Mesenchymal stem cell (in vitro differentiated cells and primary cell): ENCODE results near the gene SPDYA.
A peak's percentile ranks its signal among the peaks of the same experiment; 100 is the strongest.
"Not testable (repeated sequence)": the region's sequence is repeated elsewhere in the genome, so short reads cannot be mapped to it uniquely, and the experiment has no call there.

Source experiments
- DNase-seq: peaks from one replicate; pipeline ENCODE4 v3.0.0-alpha.2; 2013
- H2AFZ ChIP-seq: one replicate; pipeline ENCODE4 v1.6.1; 2013; ENCODE audit warnings: low read depth, mild to moderate bottlenecking, control low read depth, inconsistent platforms, low read length, moderate library complexity
- H2AK5ac ChIP-seq: 2 replicates; pipeline ENCODE4 v1.6.1; 2013; ENCODE audit warnings: low read length, moderate library complexity, mild to moderate bottlenecking, inconsistent platforms; ENCODE audit not compliant: severe bottlenecking
- H2BK120ac ChIP-seq: one replicate; pipeline ENCODE4 v1.6.1; 2013; ENCODE audit warnings: low read depth, mild to moderate bottlenecking, inconsistent platforms, low read length, moderate library complexity
- H2BK12ac ChIP-seq, 2 experiments: one replicate each; pipeline ENCODE4 v1.6.1; 2013; ENCODE audit warnings: inconsistent platforms in 2 of 2, low read length in 2 of 2, mild to moderate bottlenecking in 2 of 2, moderate library complexity in 2 of 2, control low read depth in 1 of 2
- H2BK15ac ChIP-seq: one replicate; pipeline ENCODE4 v1.6.1; 2013; ENCODE audit warnings: mild to moderate bottlenecking, low read depth, inconsistent platforms; ENCODE audit not compliant: poor library complexity, severe bottlenecking
- H2BK5ac ChIP-seq: 2 replicates; pipeline ENCODE4 v1.6.1; 2013; ENCODE audit warnings: low read depth, mild to moderate bottlenecking, low read length, control low read depth, inconsistent platforms; ENCODE audit not compliant: poor library complexity, severe bottlenecking
- H3K14ac ChIP-seq, 2 experiments: one replicate each; pipeline ENCODE4 v1.6.1; 2013; ENCODE audit warnings: inconsistent platforms in 2 of 2, low read length in 2 of 2, control low read depth in 1 of 2, mild to moderate bottlenecking in 1 of 2, moderate library complexity in 1 of 2
- H3K18ac ChIP-seq, 2 experiments: one replicate each; pipeline ENCODE4 v1.6.1; 2013; ENCODE audit warnings: inconsistent platforms in 2 of 2, low read length in 2 of 2, control low read depth in 1 of 2, low read depth in 1 of 2, mild to moderate bottlenecking in 1 of 2
- H3K23ac ChIP-seq, 2 experiments: one replicate each; pipeline ENCODE4 v1.6.1; 2013; ENCODE audit warnings: inconsistent platforms in 2 of 2, low read length in 2 of 2, mild to moderate bottlenecking in 2 of 2, moderate library complexity in 2 of 2, control low read depth in 1 of 2
- H3K27ac ChIP-seq: 2 replicates; pipeline ENCODE4 v1.5.1; 2013; ENCODE audit warnings: mild to moderate bottlenecking, moderate library complexity, low read length, control low read depth, inconsistent platforms; ENCODE audit not compliant: poor library complexity, severe bottlenecking
- H3K27me3 ChIP-seq, 2 experiments: 2 replicates each; pipeline versions ENCODE4 v1.6.1 to v1.7.0; 2013; ENCODE audit warnings: low read length in 2 of 2, mild to moderate bottlenecking in 2 of 2, moderate library complexity in 2 of 2, control low read depth in 1 of 2, inconsistent platforms in 1 of 2; ENCODE audit not compliant: control insufficient read depth in 1 of 2, insufficient read depth in 1 of 2
- H3K36me3 ChIP-seq, 2 experiments: 2 replicates each; pipeline versions ENCODE4 v1.6.1 to v1.7.0; 2013; ENCODE audit warnings: low read length in 2 of 2, control low read depth in 1 of 2, inconsistent platforms in 1 of 2, low read depth in 1 of 2, mild to moderate bottlenecking in 1 of 2; ENCODE audit not compliant: insufficient read depth in 2 of 2, control insufficient read depth in 1 of 2
- H3K4ac ChIP-seq, 2 experiments: one replicate each; pipeline ENCODE4 v1.6.1; 2013; ENCODE audit warnings: inconsistent platforms in 2 of 2, low read length in 2 of 2, mild to moderate bottlenecking in 2 of 2, moderate library complexity in 2 of 2, control low read depth in 1 of 2, low read depth in 1 of 2
- H3K4me1 ChIP-seq: 2 replicates; pipeline ENCODE4 v1.6.1; 2013; ENCODE audit warnings: low read depth, low read length, control low read depth; ENCODE audit not compliant: control insufficient read depth, insufficient read depth
- H3K4me2 ChIP-seq: 2 replicates; pipeline ENCODE4 v1.6.1; 2013; ENCODE audit warnings: low read length, mild to moderate bottlenecking, inconsistent platforms; ENCODE audit not compliant: poor library complexity, severe bottlenecking
- H3K4me3 ChIP-seq, 2 experiments: 2 replicates each; pipeline versions ENCODE4 v1.5.1 to v1.7.0; 2013; ENCODE audit warnings: low read length in 2 of 2, mild to moderate bottlenecking in 2 of 2, control low read depth in 1 of 2, low read depth in 1 of 2; ENCODE audit not compliant: insufficient read depth in 1 of 2
- H3K79me1 ChIP-seq: replicated peaks from 2 replicates; pipeline ENCODE4 v1.6.1; 2013; ENCODE audit warnings: mild to moderate bottlenecking, control low read depth, low read length, inconsistent platforms; ENCODE audit not compliant: poor library complexity, severe bottlenecking
- H3K9ac ChIP-seq: 2 replicates; pipeline ENCODE4 v1.7.0; 2013; ENCODE audit warnings: mild to moderate bottlenecking, low read length, moderate library complexity
- H3K9me3 ChIP-seq: 2 replicates; pipeline ENCODE4 v1.7.0; 2013; ENCODE audit warnings: mild to moderate bottlenecking, low read length; ENCODE audit not compliant: control insufficient read depth
- H4K8ac ChIP-seq: one replicate; pipeline ENCODE4 v1.6.1; 2013; ENCODE audit warnings: inconsistent platforms, mild to moderate bottlenecking, low read length, moderate library complexity
- H4K91ac ChIP-seq: one replicate; pipeline ENCODE4 v1.6.1; 2013; ENCODE audit warnings: mild to moderate bottlenecking, low read length, inconsistent platforms
- WGBS: methylation state at CpG from one replicate; pipeline ENCODE4 v1.1.7; 2013; ENCODE audit warnings: mixed read lengths; 5-methylcytosine and 5-hydroxymethylcytosine counted together

Gene SPDYA

GRCh38 chr2:28782423-28782822 is 28.2 kb upstream of the SPDYA start:
- no peak overlapping the region for H2BK120ac ChIP-seq
- H3K36me3 ChIP-seq: peaks cover 25 to 95% of the 10 kb centered on the region in 2 experiments
- no peak overlapping the region for H3K4ac ChIP-seq
- peaks cover 10% of the 10 kb centered on the region for H3K79me1 ChIP-seq
- no peak overlapping the region for H2AK5ac ChIP-seq
- no peak overlapping the region for H2BK12ac ChIP-seq
- no peak overlapping the region for H4K91ac ChIP-seq
- no peak overlapping the region for H2BK15ac ChIP-seq
- H3K9ac ChIP-seq: no peak overlapping the region
- no peak overlapping the region for H2BK5ac ChIP-seq
- no peak for DNase-seq
- no peaks in the 10 kb centered on the region for H3K9me3 ChIP-seq
- no peak overlapping the region for H4K8ac ChIP-seq
- H3K4me1 ChIP-seq: no peaks in the 10 kb centered on the region
- no peak overlapping the region for H3K27ac ChIP-seq
- H3K4me2 ChIP-seq: no peak overlapping the region
- no peak overlapping the region for H3K14ac ChIP-seq
- no peak overlapping the region for H2AFZ ChIP-seq
- H3K4me3 ChIP-seq: no peak overlapping the region
- H3K18ac ChIP-seq: no peak overlapping the region
- H3K23ac ChIP-seq: no peak overlapping the region
- H3K27me3 ChIP-seq: no peaks in the 10 kb centered on the region
- 83% methylated on average over 3 of the region's 3 CpGs for WGBS

- not testable (repeated sequence) for H3K4me3 ChIP-seq, H2BK120ac ChIP-seq, H3K4ac ChIP-seq, H3K9me3 ChIP-seq, H2BK5ac ChIP-seq, H2BK15ac ChIP-seq, H4K8ac ChIP-seq, H3K9ac ChIP-seq, H3K14ac ChIP-seq, H4K91ac ChIP-seq, H2AFZ ChIP-seq, H2AK5ac ChIP-seq, H2BK12ac ChIP-seq, DNase-seq, H3K4me1 ChIP-seq, H3K18ac ChIP-seq, H3K4me2 ChIP-seq, H3K27me3 ChIP-seq, H3K27ac ChIP-seq, H3K23ac ChIP-seq
- peaks cover 30 to 95% of the 10 kb centered on the region in 2 experiments for H3K36me3 ChIP-seq
- peaks cover 11% of the 10 kb centered on the region for H3K79me1 ChIP-seq
- WGBS: 93% methylated on average over 7 of the region's 7 CpGs
These were observed 26.1 kb upstream of the SPDYA start for GRCh38 chr2:28784570-28784969.

DNA sequence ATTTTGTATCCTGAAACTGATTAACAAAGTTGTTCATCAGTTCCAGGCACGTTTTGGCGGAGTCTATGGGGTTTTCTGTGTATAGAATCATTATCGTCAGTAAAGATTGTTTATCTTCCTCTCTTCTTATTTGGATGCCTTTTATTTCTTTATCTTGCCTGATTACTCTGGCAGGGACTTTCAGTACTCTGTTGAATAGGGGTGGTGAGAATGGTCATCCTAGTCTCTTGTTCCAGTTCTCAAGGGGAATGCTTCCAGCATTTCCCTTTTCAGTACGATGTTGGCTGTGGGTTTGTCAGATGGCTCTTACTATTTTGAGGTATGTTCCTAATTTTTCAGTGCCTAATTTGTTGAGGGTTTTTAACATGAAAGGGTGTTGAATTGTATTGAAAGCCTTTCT is 14.0 kb upstream of the SPDYA start:
- Histone ChIP-seq H2BK15ac (no peak overlapping the region), H4K8ac (no peak overlapping the region), H2AK5ac (no peak overlapping the region), H3K9ac (no peak overlapping the region), H3K36me3 (peaks cover 9 to 93% of the 10 kb centered on the region in 2 experiments), H2BK5ac (no peak overlapping the region), H2BK120ac (no peak overlapping the region), H2BK12ac (no peak overlapping the region), H3K14ac (no peak overlapping the region), H3K27me3 (no peaks in the 10 kb centered on the region), H2AFZ (no peak overlapping the region), H3K4me3 (no peak overlapping the region), H3K9me3 (peaks cover 10% of the 10 kb centered on the region), H3K4me2 (no peak overlapping the region), H3K79me1 (peaks cover 2% of the 10 kb centered on the region), H3K27ac (no peak overlapping the region), H3K18ac (no peak overlapping the region), H3K23ac (no peak overlapping the region), H4K91ac (no peak overlapping the region), H3K4me1 (no peaks in the 10 kb centered on the region), H3K4ac (no peak overlapping the region)
- WGBS: 98% methylated on average over 4 of the region's 4 CpGs
- no peak for DNase-seq

DNA sequence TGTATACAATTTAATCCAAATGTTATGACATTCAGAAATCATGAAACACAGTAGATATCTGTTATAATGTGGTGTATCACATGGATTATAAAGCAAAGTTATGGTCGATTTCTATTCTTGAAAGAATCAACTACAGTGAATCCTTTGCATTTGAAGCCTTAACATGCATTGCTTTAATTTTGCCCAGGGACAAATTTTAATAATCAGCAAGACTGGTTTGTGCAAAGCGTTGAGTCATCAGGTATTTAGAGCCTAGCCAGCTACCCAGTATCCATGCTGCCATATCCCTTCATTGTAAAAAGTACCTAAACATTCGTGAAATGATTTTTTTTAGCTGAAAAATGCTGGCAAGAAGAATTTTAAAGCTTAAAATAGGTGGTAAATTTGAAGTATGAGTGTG is 8.9 kb upstream of the SPDYA start:
- WGBS: 92% methylated on average over 3 of the region's 3 CpGs
- Histone ChIP-seq H2AK5ac (no peak overlapping the region), H2BK120ac (no peak overlapping the region), H3K4ac (no peak overlapping the region), H3K23ac (no peak overlapping the region), H3K14ac (no peak overlapping the region), H3K18ac (no peak overlapping the region), H2BK15ac (no peak overlapping the region), H4K91ac (no peak overlapping the region), H2BK12ac (no peak overlapping the region), H4K8ac (no peak overlapping the region), H3K9ac (no peak overlapping the region), H3K4me1 (peaks cover 1% of the 10 kb centered on the region), H3K4me3 (no peak overlapping the region), H3K36me3 (peaks cover 15 to 77% of the 10 kb centered on the region in 2 experiments), H2BK5ac (no peak overlapping the region), H3K9me3 (no peaks in the 10 kb centered on the region), H3K27me3 (no peaks in the 10 kb centered on the region), H3K4me2 (no peak overlapping the region), H3K27ac (no peak overlapping the region), H3K79me1 (peaks cover 3% of the 10 kb centered on the region), H2AFZ (no peak overlapping the region)
- peak; percentile 40 for DNase-seq
